RPMI7951 (cell line): ENCODE results near the gene NAV2. TPM values are rescaled to one million over a fixed set of nuclear protein-coding genes. Genes with fewer than 3 reads are reported as not detected.
A peak's percentile ranks its signal among the peaks of the same experiment; 100 is the strongest.
"Not testable (repeated sequence)": the region's sequence is repeated elsewhere in the genome, so short reads cannot be mapped to it uniquely, and the experiment has no call there.

Source experiments
- DNase-seq: peaks from one replicate; pipeline ENCODE4 v3.0.0-alpha.2; 2012; ENCODE audit warnings: low read depth
- total RNA-seq: library from RNA; depleted of rRNA; stranded (reverse); fragments of >200 nt; shearing (Covaris generic); gene quantifications from 2 replicates; pipeline ENCODE4 v1.2.3, GENCODE V29; 2014

The NAV2 gene
- total RNA-seq, 1 experiment from 2014 or later = 7.1 TPM

- DNase-seq = no peak
These were observed 404.7 kb downstream of the NAV2 start for GRCh38 chr11:20117291-20117690.

DNA sequence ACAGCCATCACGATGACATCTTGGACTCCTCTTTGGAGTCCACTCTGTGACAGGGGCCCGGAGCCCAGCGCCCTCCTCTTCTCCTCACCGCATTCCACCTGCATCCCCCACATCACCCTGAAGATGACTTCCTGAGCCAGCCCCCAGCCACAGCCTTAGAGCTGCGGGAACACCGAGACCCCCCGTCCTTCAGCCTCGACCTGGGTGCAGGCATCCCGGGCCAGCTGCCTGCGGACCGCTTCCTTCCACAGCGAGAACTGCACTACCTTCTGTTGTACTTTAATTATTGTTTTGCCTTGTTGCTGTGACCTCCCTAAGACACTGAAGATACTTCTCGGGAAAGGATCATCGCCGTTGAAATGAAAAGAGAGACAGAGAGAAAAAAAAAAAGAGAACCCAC, 405.6 kb downstream of the NAV2 start:
- no peak for DNase-seq

DNA sequence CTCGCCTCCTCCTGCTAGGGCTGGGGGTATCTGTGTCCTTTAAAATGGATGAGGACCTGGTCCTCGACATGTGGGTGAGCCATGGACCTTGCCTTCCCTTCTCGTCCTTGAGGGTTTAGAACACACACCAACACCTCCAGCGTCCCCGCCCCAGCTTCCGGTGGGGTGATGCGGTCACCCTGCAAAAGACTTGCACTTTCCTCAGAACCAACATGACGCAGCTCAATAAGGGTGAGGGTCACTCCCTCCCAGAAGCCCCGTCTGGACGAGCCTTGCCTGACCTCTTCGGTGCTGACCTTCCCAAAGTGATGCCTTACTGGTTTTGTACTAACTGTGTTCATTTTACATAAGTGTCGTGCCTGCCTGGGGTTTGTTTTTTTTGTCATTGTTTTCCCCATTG, 406.7 kb downstream of the NAV2 start:
- DNase-seq = no peak

GRCh38 chr11:20120134-20120925, 407.7 kb downstream of the NAV2 start:
- DNase-seq = no peak

DNA sequence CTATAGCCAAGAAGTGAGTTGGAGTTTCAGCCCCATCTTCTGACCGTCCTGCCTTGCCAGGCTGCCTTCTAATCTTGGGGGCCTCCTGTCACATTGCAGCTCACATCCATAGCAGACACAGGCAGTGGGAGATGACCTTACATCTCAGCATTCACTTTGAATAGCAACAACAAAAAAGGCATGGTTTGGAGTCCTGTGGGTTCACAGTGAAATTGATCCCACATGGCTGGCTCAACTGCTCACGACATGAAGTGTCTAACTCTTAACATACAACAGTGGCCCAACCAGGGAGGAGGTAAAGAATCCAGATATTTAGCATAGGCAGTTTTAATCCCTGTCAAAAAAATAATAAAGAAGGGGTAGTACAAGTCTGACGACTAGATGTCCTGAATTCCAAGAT, 409.5 kb downstream of the NAV2 start:
- DNase-seq = no peak

DNA sequence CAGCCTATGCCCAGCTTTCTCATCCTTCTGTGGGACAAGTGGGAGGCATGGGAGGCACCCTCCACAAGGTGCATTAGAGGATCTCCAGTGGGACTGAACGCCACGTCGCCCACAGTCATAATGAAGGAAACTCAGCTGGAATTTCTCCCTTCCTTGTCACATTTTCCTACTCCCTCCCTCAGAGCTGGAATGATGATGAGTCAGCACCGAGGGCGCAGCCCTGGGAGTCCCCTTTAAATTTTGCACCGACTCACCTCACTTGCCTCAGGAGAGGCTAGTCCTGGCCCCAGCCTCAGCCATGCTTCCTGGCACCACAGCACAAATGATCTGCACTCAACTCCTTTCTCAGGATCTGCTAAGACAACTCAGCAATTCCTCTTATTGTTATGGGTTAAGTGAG, 413.3 kb downstream of the NAV2 start:
- peak; percentile 58 for DNase-seq

GRCh38 chr11:20126724-20127123, 414.1 kb downstream of the NAV2 start:
- DNase-seq = no peak

DNA sequence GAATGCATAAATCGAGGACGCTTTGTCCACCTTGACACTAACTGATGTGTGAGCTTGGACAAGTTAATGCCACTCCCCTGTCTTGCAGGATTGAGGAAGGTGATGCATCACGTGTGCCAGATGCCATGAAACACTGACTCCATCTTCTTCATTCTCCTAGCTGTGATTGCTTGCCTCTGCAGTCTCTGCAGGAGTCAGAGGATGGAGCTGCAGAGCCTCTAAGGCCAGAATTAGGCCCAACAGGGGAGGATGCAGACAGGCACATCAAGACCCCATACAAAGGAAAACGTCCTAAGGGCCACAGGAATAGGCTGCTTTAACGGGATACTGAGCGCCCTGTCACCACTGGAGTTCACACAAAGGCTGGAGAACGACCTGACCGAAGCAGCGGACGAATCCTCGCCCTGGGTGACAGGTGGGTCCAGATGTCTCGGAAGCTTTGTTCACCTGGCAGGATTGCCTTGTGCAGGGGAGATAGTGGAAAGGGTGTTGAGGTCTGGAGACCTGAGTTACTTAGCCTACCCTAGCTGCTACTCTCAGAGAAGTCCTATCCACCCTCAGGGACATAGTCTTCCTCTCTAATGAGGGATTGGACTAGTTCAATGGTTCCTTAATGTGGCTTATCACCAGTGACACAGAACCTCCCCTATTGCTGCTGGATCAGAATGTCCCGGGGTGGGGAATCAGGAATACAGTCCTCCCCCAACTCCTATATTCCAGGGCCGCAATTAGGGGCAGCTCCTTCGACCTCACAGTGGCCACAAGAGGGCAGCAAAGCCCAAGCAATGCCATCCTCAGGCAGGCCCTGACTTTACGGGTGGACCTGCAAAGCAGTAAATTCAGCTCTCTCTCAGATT, 415.3 kb downstream of the NAV2 start:
- peak; percentile 49 for DNase-seq

- DNase-seq = not testable (repeated sequence)
These were observed 415.8 kb downstream of the NAV2 start for GRCh38 chr11:20128528-20128825.

GRCh38 chr11:20129665-20130064, 417.0 kb downstream of the NAV2 start:
- DNase-seq = no peak

- DNase-seq = peak; percentile 14
These were observed 419.4 kb downstream of the NAV2 start for GRCh38 chr11:20131788-20132666.

GRCh38 chr11:20132667-20133039, 420.0 kb downstream of the NAV2 start:
- no peak for DNase-seq

DNA sequence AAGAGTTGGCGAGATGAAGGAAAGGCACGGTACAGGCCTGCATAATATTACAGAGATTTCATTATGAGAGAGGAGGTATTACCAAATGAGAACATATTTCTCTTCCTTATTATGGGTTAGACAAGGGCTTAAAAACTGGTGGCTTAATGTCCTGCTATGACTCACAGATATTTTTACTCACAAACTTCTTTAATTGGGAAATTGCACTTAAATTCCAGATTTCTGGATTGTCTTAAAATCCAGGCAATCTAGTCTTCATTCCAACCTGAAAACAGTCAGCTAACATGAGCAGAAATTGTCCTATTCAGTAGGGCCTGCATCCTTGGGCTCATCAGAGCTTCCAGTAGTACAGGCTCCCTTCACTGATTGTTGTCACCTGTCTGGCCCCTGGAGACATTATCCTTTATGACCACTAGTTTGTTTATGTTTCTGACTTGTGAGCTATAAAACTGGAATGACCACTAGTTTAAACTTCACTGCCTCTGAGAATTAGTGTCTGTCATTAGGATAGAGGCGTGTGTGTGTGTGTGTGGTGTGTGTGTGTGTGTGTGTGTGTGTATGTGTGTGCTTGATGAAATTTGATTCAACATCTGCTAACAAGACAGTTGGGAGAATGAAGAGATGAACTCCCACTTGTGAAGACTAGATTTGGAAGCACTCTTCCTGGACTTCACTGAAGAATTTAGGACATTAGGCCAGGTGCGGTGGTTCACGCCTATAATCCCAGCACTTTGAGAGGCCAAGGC, 422.5 kb downstream of the NAV2 start:
- no peak for DNase-seq

- no peak for DNase-seq
These were observed 425.0 kb downstream of the NAV2 start for GRCh38 chr11:20137637-20138036.

DNA sequence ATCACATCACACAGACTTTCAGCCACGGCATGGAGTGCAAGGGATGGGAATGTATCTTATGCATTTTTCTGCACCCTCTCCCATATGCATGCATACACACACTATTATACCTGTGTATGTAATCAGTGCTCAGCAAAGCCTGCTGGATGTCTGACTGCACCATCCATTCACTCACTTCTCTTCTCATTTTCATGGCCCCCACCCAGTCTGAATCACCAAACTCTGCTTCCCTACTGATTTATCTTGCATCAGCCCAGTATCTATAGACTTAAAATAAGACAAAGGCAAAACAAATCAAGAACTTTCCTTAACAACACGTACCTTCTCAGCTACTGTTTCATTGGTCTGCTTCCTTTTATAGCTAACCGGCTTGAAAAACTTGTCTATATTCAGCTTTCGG, 426.1 kb downstream of the NAV2 start:
- DNase-seq = no peak

DNA sequence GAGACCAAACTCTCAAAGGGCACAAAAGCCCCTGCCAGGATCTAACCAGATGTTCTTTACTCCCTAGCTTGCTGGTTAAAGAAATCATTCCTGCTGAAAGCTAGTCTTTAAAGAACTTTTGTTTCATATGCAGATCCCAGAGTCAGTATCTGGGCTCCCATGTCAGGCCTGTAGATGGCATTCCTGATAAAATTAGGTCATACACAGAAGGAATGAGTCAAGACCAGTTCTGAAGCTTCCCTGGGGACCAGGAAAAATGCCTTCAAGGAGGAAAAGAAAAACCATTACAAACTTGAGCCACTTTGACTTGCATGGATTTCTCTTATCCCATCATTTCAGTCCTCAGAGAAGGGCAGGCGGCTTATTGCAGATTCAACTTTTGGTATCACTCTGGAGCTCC, 441.7 kb downstream of the NAV2 start:
- DNase-seq = peak; percentile 31

GRCh38 chr11:20155683-20156279, 443.1 kb downstream of the NAV2 start:
- DNase-seq = no peak

GRCh38 chr11:20156280-20156875, 443.7 kb downstream of the NAV2 start:
- no peak for DNase-seq

DNA sequence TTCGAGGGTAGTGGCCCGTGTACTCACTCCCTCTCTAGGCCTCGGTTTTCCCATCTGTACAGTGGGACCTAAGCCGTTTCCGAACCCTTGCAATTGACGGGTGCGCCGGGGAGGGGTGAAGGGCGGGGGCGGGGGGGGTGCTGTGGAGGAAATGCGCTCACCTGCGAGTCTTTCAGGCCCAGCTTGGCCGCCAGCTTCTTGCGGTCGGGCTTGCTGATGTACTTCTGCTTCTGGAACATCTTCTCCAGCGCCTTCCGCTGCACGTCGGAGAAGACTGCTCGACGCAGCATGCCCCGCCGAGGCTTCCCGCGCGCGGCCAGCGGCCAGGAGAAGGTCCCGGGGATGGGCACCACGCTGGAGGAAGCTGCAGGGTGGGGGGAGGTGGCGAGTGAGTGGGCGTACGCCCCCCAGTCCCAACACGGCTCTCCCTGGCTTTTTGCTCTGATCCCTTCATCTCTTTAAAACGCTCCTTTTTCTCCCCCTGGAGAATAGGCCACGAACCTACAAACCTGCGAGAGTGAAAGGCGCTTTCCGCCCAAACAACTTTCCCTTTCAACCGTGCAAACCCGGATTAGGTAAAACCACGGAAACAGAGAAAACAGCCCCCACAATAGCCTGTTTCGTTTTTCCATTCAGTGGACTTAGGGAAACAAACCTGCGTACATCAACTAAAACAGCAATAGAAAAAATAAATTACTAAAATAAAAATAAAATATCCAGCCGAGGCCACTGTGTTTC, 444.4 kb downstream of the NAV2 start:
- DNase-seq = no peak

- no peak for DNase-seq
These were observed 445.1 kb downstream of the NAV2 start for GRCh38 chr11:20157728-20158127.
